ENCODE data around the gene UBE2F. TPM values are rescaled to one million over a fixed set of nuclear protein-coding genes. Genes with fewer than 3 reads are reported as not detected.
"Not testable (repeated sequence)": the region's sequence is repeated elsewhere in the genome, so short reads cannot be mapped to it uniquely, and the experiment has no call there.

Gene UBE2F
- total RNA-seq, 1 donor from 2014 or later: 65.1 TPM

- ATAC-seq (ENCODE audit: poor library complexity): peak; percentile 33
- intact Hi-C loops (cut with DNase I): no loop called here
- DNase-seq: no peak
Measured at GRCh38 chr2:237968048-237968862, 1.4 kb downstream of the UBE2F start.

- intact Hi-C loops (cut with DNase I): no loop called here
- DNase-seq (no peak), ATAC-seq (ENCODE audit: poor library complexity) (no peak)
Measured at GRCh38 chr2:237971661-237972060, 4.8 kb downstream of the UBE2F start.

DNA sequence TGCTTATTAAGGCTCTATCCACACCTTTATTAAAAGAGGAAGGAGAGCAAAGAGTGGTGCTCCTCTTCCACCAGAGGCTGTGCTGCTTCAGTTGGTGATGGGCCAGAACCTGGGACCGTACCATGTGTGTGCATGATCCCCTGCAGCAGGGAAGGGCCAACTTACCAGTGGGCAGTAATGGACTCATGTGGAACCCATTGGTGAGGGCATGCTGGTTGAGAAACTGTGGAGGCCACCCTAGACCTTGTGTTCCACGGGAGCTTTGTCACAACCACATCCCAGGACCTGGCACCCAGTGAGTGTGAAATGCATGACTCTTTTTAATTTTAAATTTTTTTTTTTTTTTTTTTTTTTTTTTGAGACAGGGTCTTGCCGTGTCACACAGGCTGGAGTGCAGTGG, 5.4 kb downstream of the UBE2F start:
- intact Hi-C loops (cut with DNase I): no loop called here
- DNase-seq (no peak), ATAC-seq (ENCODE audit: poor library complexity) (no peak)

DNA sequence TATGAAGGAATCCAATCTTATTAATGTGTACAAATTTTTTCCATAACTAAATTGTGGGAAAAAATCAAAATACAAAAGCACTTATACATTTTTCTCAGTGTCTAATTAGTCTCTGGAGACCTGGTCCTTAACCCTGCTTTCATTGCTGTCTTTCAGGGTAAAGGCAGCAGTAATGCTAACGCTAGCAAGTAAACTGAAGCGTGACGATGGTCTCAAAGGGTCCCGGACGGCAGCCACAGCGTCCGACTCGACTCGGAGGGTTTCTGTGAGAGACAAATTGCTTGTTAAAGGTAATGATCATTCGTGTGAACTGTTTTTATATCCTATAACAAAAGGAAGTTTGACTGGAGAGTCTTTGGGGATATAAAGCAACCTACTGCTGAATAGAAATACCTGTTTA, 6.1 kb downstream of the UBE2F start:
- intact Hi-C loops (cut with DNase I): no loop called here
- DNase-seq (no peak), ATAC-seq (ENCODE audit: poor library complexity) (no peak)

DNA sequence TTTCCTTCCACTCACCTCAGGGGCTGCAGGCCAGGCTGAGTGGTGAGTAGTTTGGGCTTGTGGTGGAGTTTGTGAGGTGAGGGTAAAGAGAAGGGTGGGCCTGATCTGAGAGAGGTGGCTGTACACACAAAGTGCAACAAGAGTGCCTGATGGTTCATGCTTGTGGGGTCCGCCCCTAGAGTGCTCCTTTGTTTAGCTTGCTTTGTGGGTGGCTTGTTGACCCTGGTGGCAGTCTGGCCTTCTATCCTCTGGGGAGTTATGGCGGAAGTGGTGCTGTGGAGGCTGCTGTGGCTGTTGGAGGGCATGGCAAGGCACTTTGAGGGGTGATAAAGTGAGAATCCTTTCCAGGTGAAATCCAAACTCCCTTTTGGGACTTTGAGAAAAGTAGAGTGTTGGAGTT, 10.6 kb downstream of the UBE2F start:
- ATAC-seq (ENCODE audit: poor library complexity) (no peak), DNase-seq (no peak)
- intact Hi-C loops (cut with DNase I): no loop called here

GRCh38 chr2:237978058-237978712, 11.4 kb downstream of the UBE2F start:
- DNase-seq (no peak), ATAC-seq (ENCODE audit: poor library complexity) (peak; percentile 30)
- intact Hi-C loops (cut with DNase I): no loop called here

DNA sequence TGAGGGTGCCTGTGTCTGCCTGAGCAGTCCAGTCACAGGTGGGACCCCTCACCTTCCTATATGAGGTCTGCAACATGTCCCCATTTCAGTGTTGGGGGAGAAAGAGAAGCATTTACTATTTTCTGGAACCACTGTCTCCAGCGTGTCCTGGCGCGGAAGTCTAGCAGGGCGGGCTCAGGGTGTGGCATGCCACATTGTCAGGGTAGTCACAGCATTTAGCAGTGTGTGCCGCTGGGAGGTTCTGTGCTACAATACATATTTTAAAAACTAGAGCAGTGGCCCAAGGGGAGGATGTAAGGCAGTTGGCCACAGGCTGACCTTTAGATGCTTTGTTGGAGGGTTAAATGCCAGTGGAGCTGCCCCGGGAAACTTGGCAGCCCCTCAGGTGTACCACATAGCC, 12.5 kb downstream of the UBE2F start:
- DNase-seq (no peak), ATAC-seq (ENCODE audit: poor library complexity) (no peak)
- intact Hi-C loops (cut with DNase I): no loop called here

DNA sequence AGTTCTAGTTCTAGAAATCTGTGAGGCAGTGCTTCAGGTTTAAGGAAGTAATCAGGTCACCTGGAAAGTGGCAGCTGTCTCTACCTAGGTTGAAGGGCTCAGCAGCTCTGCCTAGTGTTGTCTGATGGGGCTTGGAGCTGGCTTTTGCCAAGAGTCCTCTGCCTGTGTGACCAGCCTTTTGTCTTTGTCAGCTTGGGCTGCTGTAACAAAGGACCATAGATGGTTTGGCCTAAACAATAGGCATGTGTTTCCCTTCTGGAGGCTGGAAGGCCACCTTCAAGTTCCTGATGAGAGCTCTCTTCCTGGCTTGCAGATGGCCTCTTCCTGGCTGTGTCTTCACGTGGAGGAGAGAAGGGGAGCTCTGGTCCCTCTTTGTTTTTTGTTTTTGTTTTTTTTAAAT, 13.3 kb downstream of the UBE2F start:
- intact Hi-C loops (cut with DNase I): no loop called here
- ATAC-seq (ENCODE audit: poor library complexity): no peak
- DNase-seq: no peak

DNA sequence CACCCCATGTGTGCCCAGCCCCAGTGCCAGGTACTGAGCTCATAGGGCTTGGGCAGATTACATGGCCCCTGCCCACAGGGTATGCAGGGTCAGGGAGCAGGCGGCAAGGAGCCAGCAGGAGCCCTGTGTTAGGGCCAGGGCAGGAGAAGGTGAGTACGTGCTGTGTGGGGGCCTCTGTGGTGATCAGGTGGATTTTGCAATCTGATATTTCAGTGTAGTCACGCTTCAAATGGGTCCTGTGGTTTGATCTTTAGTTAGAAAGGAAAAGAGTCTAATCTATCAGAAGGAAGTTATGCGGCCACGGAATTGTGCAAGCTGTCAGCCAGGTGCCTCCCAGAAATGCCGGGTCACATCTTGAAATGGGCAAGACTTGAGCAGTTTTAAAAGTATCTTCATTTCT, 13.9 kb downstream of the UBE2F start:
- ATAC-seq (ENCODE audit: poor library complexity) (no peak), DNase-seq (no peak)
- intact Hi-C loops (cut with DNase I): no loop called here

DNA sequence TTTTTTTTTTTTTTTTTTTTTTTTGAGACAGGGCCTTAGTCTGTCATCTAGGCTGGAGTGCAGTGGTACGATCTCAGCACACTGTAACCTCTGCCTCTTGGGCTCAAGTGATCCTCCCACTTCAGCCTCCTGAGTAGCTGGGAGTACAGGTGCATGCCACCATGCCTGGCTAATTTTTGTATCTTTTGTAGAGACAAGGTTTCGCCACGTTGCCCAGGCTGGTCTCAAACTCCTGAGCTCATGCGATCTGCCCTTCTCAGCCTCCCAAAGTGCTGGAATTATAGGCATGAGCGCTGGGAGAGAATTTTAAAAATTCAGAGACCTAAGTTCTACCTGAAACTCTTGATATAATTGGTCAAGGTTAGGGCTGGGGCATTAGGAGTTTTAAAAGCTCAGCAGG, 14.8 kb downstream of the UBE2F start:
- intact Hi-C loops (cut with DNase I); ATAC-seq (ENCODE audit: poor library complexity); DNase-seq: not testable (repeated sequence)

DNA sequence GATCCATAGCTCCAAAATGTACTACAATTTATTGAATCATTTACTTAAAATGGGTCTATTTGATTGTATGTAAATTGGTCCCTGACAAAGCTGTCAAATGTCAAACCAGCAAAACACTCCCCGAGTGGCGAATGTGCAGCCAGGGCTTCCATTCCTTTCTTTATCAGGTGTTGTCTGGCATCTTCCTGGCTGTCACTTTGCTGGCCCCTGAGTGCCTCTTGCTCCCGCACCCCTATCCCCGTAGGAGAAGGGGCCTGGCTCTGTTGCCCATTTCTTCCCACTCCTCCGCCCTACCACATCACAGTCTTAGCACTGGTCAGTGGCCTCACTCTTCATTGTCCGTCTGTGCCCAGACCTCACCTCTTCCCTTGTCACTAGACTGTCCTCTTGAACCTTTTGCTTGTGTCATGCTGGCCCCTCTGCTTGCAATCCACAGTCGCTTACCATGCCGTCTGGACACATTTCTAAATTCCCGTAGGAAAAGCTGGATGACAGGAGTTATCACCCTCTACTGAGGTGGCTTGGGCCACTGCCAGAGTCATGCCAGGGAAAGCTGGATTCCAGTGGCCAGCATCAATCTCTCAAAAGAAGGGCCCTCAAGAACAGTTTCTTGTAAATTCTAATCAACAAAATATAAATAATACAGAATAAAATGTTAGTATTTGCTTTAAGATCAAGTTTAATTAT, 15.4 kb downstream of the UBE2F start:
- ATAC-seq (ENCODE audit: poor library complexity): peak; percentile 56

GRCh38 chr2:237983922-237984321, 17.1 kb downstream of the UBE2F start:
- ATAC-seq (ENCODE audit: poor library complexity): no peak
- intact Hi-C loops (cut with DNase I): no loop called here
- no peak for DNase-seq

More for the DNA sequence above, 15.4 kb downstream of the UBE2F start:
- intact Hi-C loops (cut with DNase I): no loop called here
- DNase-seq: peak; percentile 54

DNA sequence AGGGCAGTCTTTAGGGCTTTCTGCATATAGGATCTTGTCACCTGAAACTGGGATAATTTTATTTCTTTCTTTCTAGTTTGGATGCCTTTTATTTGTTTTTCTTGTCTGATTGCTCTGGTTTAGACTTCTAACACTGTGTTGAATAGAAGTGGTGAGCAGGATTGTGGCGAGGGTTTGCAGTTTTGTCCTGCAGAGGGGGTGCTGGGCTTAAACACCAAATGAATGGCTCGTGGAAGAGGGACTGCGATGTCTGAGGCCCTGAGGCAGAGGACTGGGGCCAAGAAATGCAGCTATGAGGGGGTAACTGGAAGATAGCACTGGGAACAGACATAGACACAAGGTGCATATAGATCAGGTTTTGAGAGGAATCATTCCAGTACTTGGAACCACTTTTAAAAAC, 20.5 kb downstream of the UBE2F start:
- intact Hi-C loops (cut with DNase I): no loop called here
- no peak for ATAC-seq (ENCODE audit: poor library complexity)
- no peak for DNase-seq

DNA sequence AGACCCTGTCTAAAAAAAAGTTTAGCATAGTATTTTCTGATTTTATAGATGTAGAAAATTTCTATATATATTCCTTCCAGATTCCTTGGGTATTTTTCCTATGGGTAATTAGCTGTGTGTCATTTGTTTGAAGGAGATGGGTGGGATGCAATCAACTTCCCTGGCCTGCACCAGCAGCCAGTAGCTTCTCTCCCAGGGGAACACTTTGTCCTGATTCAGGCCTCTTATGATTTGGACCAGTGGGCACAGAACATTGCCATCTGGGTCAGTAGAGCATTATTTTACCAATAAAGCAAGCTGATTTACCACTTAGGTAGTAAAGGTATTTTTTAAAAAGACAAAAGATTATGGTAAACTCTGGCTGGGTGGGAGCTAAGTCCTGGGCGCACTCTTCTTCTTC, 26.9 kb downstream of the UBE2F start:
- ATAC-seq (ENCODE audit: poor library complexity) (no peak), DNase-seq (no peak)
- intact Hi-C loops (cut with DNase I): no loop called here

DNA sequence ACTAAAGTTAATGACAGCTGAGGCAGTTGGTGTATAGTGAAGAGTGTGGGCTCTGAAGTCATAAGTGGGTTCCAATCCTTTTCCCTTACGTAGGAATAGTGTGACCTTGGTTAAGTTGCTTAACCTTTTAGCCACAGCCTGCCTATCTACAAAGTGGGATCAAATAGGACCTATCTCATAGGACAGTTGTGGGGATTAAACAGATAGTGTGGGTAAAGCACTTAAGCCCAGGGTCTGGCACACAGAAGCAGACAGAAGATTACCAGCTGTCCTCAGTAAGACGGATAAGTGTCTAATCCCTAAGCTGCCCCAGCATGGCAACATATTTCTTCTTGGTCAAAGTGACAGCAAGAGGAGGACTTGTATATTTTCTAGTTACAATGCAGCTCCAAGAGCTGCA, 28.2 kb downstream of the UBE2F start:
- ATAC-seq (ENCODE audit: poor library complexity): no peak
- DNase-seq: no peak
- intact Hi-C loops (cut with DNase I): no loop called here

- intact Hi-C loops (cut with DNase I): no loop called here
- ATAC-seq (ENCODE audit: poor library complexity): no peak
- no peak for DNase-seq
Measured at GRCh38 chr2:237996021-237996593, 29.3 kb downstream of the UBE2F start.

DNA sequence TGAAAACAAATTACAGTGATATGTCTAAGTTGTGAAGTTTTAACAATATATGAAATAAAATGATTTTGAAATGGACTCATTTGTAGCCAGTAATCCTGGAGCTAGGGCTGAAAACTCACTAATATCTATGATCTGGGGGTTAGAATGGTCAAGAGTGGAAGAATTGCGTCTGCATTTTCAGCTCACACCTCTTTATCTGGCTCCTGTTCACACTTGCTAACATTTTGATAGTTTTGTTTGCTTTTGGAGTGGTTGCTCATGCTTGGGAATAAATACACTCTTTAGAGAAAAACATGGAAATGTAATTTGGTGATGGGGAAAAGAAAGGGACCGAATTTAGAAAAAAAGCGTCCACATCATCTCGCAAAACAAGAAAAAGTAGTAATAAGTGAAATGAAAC, 30.7 kb downstream of the UBE2F start:
- intact Hi-C loops (cut with DNase I): no loop called here
- no peak for ATAC-seq (ENCODE audit: poor library complexity)

DNA sequence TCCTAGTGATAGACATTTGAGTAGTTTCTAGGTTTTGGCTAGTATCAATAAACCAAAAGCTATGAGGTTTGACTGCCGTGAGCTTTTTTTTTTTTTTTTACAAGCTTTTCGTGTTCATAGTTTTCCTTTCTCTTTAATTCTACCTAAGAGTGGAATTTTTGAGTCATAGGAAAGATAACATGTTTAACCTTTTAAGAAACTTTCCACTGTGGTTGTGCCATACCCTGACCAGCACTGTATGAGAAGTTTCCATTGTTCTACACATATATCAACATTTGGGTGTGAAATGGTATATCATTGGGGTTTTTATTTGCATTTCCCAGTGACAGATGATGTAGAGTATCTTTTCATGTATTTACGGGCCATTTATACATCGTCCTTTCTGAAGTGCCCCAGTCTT, 31.7 kb downstream of the UBE2F start:
- ATAC-seq (ENCODE audit: poor library complexity) (no peak), DNase-seq (no peak)
- intact Hi-C loops (cut with DNase I): no loop called here

More for the DNA sequence above, 30.7 kb downstream of the UBE2F start:
- no peak for DNase-seq

DNA sequence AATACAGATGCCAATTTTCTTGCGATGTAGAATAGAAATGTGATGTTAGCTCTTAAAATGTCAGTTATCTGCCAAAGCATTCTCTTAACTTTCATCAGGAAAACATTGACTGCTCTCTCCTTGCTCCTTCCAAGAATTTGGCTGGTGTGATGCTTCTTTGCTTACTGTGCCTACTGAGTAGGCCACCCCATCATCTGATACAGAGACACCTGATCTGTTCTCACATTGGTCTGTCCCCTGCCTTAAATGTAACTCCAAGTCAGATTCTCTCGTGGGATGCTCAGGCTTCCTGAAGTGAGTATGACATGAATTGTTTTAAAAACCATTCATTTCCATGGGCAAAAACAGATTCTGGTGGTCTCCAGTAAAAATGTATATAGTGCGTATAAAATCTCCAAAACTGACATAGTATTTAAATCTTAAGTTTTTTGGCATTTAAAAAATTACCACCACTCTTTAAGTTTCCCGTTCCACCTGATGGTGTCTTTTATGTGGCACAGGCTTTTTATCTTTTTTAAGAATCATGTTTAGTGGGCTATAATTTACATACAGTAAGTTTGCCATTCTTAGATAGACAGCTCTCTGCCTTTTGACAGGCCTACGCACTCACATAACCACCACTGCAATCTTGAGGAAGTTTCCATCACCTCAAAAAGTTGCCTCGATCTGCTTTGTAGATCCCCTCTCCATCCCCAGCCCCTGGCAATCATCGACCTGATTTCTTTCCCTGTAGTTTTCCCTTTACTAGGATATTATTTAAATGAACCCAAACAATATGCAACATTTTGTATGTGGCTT, 36.6 kb downstream of the UBE2F start:
- intact Hi-C loops (cut with DNase I): no loop called here

More for the DNA sequence above, 36.6 kb downstream of the UBE2F start:
- ATAC-seq (ENCODE audit: poor library complexity): no peak
- DNase-seq: no peak
